ENCODE data around the gene EFHD1. TPM values are rescaled to one million over a fixed set of nuclear protein-coding genes. Genes with fewer than 3 reads are reported as not detected.
A peak's percentile ranks its signal among the peaks of the same experiment; 100 is the strongest.

Gene EFHD1
- total and polyA plus RNA-seq, 2 of the 13 experiments (the other 11 are each of a cell fraction or from before 2014, with no cell fraction given), result 0.09 TPM; not detected in 1

GRCh38 chr2:232611559-232612218, 21.7 kb upstream of the EFHD1 start (continued):
- TF ChIP-seq ZNF318 (CRISPR knock-in tag; IDR thresholded peaks at IDR 0.05) (no peak), UBTF (CRISPR knock-in tag; IDR thresholded peaks at IDR 0.05) (no peak), KLF16 (CRISPR knock-in tag; IDR thresholded peaks at IDR 0.05) (no peak), ZBTB14 (CRISPR knock-in tag; IDR thresholded peaks at IDR 0.05) (peak; percentile 24; the same call in 1 of the 2 replicates), ONECUT2 (CRISPR knock-in tag; IDR thresholded peaks at IDR 0.05) (no peak), ZNF331 (CRISPR knock-in tag; IDR thresholded peaks at IDR 0.05) (peak; percentile 33; the same call in 1 of the 2 replicates), ZMYM2 (CRISPR knock-in tag; IDR thresholded peaks at IDR 0.05) (no peak), ZFP36L1 (CRISPR knock-in tag; IDR thresholded peaks at IDR 0.05) (no peak), NFKBIZ (CRISPR knock-in tag; IDR thresholded peaks at IDR 0.05) (no peak), MEIS2 (CRISPR knock-in tag; IDR thresholded peaks at IDR 0.05) (no peak), NCOA2 (CRISPR knock-in tag; IDR thresholded peaks at IDR 0.05) (no peak), GLI4 (CRISPR knock-in tag; IDR thresholded peaks at IDR 0.05; ENCODE audit: borderline replicate concordance) (no peak), ELF1 (CRISPR knock-in tag; IDR thresholded peaks at IDR 0.05) (peak; percentile 46; the same call in 1 of the 2 replicates), AKAP8 (CRISPR knock-in tag; IDR thresholded peaks at IDR 0.05) (no peak), CENPBD1 (CRISPR knock-in tag; IDR thresholded peaks at IDR 0.05; ENCODE audit: borderline replicate concordance, low read depth) (no peak), ELF3 (CRISPR knock-in tag; IDR thresholded peaks at IDR 0.05) (peak; percentile 37; the same call in 1 of the 2 replicates), REL (CRISPR knock-in tag; conservative IDR thresholded peaks at IDR 0.05) (no peak)

Measured in HepG2 (cell line).